Posterior vena cava (tissue), 2 donors: ENCODE results near the gene NRSN2. TPM values are rescaled to one million over a fixed set of nuclear protein-coding genes. Genes with fewer than 3 reads are reported as not detected.
"Not testable (repeated sequence)": the region's sequence is repeated elsewhere in the genome, so short reads cannot be mapped to it uniquely, and the experiment has no call there.

ENCODE experiments used
- DNase-seq: peaks from one replicate; pipeline ENCODE4 v3.0.0-alpha.2; 2020; ENCODE audit warnings: low spot score
- intact Hi-C, 2 donors: fragments of 100-400 bp; cut with DNase I; formaldehyde crosslinking; loops; one replicate each; pipeline versions ENCODE4 v1.14.1 to v1.14.2; 2022 to 2023
- total RNA-seq, 2 donors: library from RNA; stranded (reverse); fragmentation: NEBNext Ultra II Directional; extraction: Animal tissue kit (Norgen Biotek cat#: 25700); gene quantifications; one replicate each; pipeline ENCODE4 v1.2.1, GENCODE V29; 2021
- donor health status: DM: yes; HTN: yes; CAD: no.
- donor health status: DM: yes; HTN: yes; CAD: no.

The NRSN2 gene
- total RNA-seq, 2 donors from 2014 or later: 44.2 to 51.0 TPM

GRCh38 chr20:347640-348484 lies 951 bp downstream of the NRSN2 start:
- peak; percentile 96 for DNase-seq
- intact Hi-C loops: no loop called here

DNA sequence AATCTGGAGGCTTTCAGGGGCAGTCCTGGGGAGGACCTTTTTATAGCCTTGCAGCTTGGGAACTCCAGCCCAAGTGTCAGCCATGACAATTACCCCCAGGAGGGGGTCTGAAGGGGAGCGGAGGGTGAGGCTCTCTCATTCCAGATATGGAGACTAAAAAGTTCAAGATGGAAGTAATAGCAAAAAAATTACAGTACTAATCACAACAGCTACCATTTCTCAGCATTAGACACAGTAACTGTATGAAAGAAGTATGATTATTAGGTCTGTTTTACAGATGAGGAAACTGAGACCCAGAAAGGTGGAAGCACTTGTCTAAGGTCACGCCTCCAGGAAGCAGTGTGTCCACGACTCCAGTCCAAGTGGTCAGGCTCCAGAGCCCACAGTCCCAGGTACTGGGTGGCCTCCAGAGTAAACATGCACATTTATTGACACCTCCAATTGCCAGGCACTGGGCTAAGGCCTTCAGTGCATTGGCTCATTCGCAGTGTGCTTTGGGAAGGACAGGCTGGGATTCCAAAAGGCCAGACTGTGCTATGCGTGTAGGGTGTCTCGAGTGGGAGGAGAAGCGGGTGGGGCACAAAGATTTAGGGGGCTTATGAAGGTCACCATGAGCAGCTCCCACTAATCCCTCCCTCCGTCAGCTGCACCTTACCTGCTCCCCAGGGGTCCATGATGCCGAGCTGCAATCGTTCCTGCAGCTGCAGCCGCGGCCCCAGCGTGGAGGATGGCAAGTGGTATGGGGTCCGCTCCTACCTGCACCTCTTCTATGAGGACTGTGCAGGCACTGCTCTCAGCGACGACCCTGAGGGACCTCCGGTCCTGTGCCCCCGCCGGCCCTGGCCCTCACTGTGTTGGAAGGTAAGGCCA lies 2.3 kb downstream of the NRSN2 start:
- no peak for DNase-seq
- intact Hi-C loops: no loop called here

DNA sequence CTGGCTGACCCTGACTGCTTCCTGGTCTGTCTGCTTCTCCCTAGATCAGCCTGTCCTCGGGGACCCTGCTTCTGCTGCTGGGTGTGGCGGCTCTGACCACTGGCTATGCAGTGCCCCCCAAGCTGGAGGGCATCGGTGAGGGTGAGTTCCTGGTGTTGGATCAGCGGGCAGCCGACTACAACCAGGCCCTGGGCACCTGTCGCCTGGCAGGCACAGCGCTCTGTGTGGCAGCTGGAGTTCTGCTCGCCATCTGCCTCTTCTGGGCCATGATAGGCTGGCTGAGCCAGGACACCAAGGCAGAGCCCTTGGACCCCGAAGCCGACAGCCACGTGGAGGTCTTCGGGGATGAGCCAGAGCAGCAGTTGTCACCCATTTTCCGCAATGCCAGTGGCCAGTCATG lies 6.3 kb downstream of the NRSN2 start:
- no peak for DNase-seq
- intact Hi-C loops: loop anchor here (5.0 to 10.0 kb wide), 2 partner anchors 52 to 124 kb away; partner anchors contain the start of gene RBCK1 (in 1 of the 2)

DNA sequence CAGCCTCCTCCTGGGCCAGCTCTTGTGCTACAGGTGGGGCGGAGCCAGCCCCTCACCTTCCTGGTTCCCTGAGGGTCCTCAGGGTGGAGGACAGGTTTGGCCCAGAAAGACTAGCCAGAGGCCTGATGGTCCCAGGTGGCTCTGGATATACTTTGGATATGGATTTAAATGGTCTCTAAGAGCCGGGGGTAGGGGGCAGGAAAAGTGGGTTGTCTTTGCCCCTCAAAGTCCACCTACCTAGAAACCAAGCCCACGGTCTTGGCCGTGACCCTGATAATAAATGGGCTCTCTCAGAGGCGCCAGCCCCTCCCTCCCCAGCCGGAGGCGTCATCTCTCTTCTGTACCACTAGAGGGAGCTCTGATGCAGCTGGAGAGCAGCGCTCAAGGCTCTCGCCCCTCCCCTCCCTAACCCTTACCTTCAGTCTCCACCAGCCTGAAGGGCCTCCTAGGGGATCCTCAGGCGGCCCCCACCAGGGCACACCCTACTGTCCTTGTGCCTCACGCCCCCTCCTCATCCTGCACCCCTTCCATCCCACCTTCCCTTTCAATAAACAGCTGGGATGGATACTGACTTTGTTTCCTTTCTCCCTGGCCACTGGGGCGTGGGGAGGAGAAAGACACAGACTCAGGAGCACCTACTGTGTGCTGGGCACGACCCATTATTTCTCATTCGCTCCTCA lies 7.5 kb downstream of the NRSN2 start:
- peak; percentile 90 for DNase-seq
- intact Hi-C loops: loop anchor here (5.0 to 10.0 kb wide), 2 partner anchors 50 to 123 kb away; partner anchors contain the start of gene RBCK1 (in 1 of the 2)

- not testable (repeated sequence) for DNase-seq
- intact Hi-C loops: loop anchor here in 1 of 2 donors (10.0 kb wide), 1 partner anchor 49 kb away; the partner anchor contains the start of gene RBCK1
Observed at GRCh38 chr20:356154-356553, 9.2 kb downstream of the NRSN2 start.

DNA sequence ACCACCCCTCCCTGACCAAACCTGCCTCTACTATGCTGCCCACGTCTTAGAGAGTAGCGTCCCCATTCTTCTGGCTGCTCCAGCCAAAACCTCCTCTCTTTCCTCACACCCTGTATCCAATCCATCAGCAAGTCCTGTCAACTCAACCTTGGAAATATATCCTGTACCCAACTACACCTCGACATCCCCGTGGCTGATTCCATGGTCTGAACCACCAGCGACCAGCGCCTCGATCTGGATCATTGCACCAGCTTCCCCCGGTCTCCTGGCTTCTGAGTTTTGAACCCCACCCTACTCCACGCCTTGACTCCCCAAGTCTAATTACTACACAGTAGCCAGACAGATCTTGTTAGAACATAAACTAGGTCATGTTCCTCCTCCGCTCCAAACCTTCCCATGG lies 9.8 kb downstream of the NRSN2 start:
- DNase-seq: no peak
- intact Hi-C loops: loop anchor here in 1 of 2 donors (10.0 kb wide), 1 partner anchor 48 kb away; the partner anchor contains the start of gene RBCK1

- no peak for DNase-seq
- intact Hi-C loops: loop anchor here in 1 of 2 donors (10.0 kb wide), 1 partner anchor 46 kb away; the partner anchor contains the start of gene RBCK1
Observed at GRCh38 chr20:358891-359555, 12.1 kb downstream of the NRSN2 start.

DNA sequence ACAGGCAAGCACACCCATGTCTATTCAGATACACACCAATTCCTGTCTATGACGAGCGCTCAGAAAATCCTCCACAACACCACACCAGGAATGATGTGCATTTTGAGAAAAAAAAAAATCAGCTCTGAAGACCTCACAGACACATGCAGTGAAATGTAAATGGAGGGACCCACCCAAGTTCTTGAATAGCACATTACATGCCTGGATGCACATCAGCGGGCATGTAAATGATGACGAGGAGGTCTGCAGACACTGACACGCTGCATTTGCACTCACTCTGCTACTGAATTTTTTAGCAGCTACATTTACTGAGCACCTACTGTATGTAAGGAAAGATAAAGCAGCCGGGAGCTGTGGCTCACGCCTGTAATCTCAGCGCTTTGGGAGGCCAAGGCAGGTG lies 14.7 kb downstream of the NRSN2 start:
- intact Hi-C loops: no loop called here
- no peak for DNase-seq

- peak; percentile 92 for DNase-seq
- intact Hi-C loops: no loop called here
Observed at GRCh38 chr20:362271-363254, 15.7 kb downstream of the NRSN2 start.

- intact Hi-C loops: no loop called here
- no peak for DNase-seq
Observed at GRCh38 chr20:363319-364078, 16.6 kb downstream of the NRSN2 start.

DNA sequence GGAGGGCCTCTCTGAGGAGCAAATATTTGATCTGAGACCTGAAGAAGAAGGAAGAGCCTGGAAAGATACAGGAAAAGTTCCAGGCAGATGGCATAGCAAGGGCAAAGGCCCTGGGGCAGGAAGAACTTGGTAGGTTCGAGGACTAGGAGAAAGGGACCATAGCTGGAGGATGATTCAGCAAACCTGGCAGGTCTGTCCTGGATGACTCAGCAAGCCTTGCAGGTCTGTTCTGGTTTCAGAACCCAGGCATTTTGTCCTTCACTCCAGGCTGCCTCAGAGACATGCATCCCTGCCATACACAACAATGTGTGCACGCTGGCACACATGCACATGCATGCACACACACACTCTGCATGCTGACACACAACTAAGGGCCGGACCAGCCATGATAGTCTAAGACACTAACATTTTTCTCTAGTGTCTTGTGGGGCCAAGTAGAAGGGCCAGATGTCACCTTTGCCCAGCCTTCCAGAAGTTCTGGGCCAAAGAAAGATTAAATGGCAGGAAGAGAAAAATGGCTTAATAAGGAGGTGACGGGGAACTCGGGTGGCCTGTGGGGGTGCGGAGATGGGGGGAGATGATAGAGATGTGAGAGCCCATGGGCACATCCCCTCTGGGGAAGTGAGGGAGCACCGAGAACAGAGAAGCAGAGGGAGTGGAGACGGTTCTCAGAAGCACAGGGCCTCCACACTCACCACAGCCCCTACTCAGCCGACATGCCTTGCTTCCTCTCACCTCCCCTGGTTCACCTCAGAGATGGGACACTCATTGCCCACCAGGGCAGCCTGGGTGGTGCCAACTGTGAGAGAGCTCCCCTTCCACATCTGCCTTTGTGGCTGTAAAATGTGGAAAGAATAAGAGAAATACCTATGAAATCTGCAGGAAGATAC lies 18.2 kb downstream of the NRSN2 start:
- intact Hi-C loops: no loop called here
- DNase-seq: no peak

- no peak for DNase-seq
- intact Hi-C loops: no loop called here
Observed at GRCh38 chr20:366041-366718, 19.3 kb downstream of the NRSN2 start.

GRCh38 chr20:366719-367485 lies 20.0 kb downstream of the NRSN2 start:
- intact Hi-C loops: no loop called here
- no peak for DNase-seq

GRCh38 chr20:367486-367887 lies 20.6 kb downstream of the NRSN2 start:
- no peak for DNase-seq
- intact Hi-C loops: no loop called here

GRCh38 chr20:368915-369314 lies 22.0 kb downstream of the NRSN2 start:
- DNase-seq: no peak
- intact Hi-C loops: no loop called here
